Peyer's patch (tissue), 4 donors: ENCODE results near the gene TMEM53. TPM values are rescaled to one million over a fixed set of nuclear protein-coding genes. Genes with fewer than 3 reads are reported as not detected.

Source experiments
- DNase-seq, 3 donors: peaks; one replicate each; pipeline ENCODE4 v3.0.0-alpha.2; 2017 to 2019
- H3K27ac ChIP-seq, 4 donors: fragments of 200-600 bp; sonication (generic); one replicate each; pipeline ENCODE4 v1.5.1; 2016 to 2019
- H3K27me3 ChIP-seq, 2 donors: fragments of 200-600 bp; sonication (generic); one replicate each; pipeline ENCODE4 v1.5.1; 2019
- H3K36me3 ChIP-seq, 3 donors: fragments of 200-600 bp; sonication (generic); one replicate each; pipeline ENCODE4 v1.5.1; 2016 to 2019
- H3K4me1 ChIP-seq, 4 donors: fragments of 200-600 bp; sonication (generic); one replicate each; pipeline ENCODE4 v1.5.1; 2016 to 2019
- H3K4me3 ChIP-seq, 4 donors: fragments of 200-600 bp; sonication (generic); 1 replicate in 3 of 4; 2 replicates in 1 of 4; pipeline ENCODE4 v1.5.1; 2016 to 2019; ENCODE audit warnings: mild to moderate bottlenecking in 1 of 4
- H3K9me3 ChIP-seq, 4 donors: fragments of 200-600 bp; sonication (generic); one replicate each; pipeline ENCODE4 v1.5.1; 2016 to 2019; ENCODE audit warnings: mild to moderate bottlenecking in 1 of 4
- POLR2A ChIP-seq, 2 donors: fragments of 450-650 bp; IDR thresholded peaks; one replicate each; pipeline ENCODE4 v1.5.1; 2017; ENCODE audit warnings: antibody characterized with exemption in 2 of 2, mild to moderate bottlenecking in 2 of 2, moderate library complexity in 2 of 2
- total RNA-seq, 4 donors: library from RNA; depleted of rRNA; stranded (reverse); fragments of >200 nt; gene quantifications; one replicate each; pipeline ENCODE4 v1.1.0, GENCODE V29; 2016
- TF ChIP-seq, protein P1 (sequence below), 6 experiments: fragments of 450-650 bp in 4 of 6; fragments of 200-600 bp in 2 of 6; sonication (generic) in 1 of 6; IDR thresholded peaks; one replicate each; pipeline ENCODE4 v1.5.1; 2017 to 2019; ENCODE audit warnings: antibody characterized with exemption in 6 of 6, mild to moderate bottlenecking in 3 of 6, moderate library complexity in 1 of 6

TMEM53 gene
- total RNA-seq, 4 donors from 2014 or later, result 23.1 to 30.8 (median 26.5) TPM; not detected in 1

DNA sequence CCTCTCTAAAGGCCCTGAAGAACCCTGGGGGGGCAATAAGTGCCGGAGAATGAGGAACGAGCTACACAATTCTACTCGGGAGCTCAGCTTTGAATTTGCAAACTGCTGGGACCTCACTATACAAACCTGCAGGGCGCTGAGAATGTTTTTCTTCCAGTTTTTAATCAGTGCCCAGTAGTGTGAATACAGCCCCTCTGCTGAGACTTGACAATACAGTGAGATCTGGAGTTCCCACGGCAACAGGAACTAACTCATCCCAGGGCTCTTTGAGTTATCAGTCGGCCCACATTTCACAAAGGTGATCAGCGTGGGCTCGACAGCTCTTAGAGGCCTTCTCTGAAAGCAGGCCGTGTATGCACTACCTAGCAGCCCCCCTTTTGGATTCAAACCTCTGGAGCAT lies 41.7 kb downstream of the TMEM53 start:
- no peak for DNase-seq
- no peaks in the 10 kb centered on the region for H3K9me3 ChIP-seq
- TF ChIP-seq, protein P1, sequence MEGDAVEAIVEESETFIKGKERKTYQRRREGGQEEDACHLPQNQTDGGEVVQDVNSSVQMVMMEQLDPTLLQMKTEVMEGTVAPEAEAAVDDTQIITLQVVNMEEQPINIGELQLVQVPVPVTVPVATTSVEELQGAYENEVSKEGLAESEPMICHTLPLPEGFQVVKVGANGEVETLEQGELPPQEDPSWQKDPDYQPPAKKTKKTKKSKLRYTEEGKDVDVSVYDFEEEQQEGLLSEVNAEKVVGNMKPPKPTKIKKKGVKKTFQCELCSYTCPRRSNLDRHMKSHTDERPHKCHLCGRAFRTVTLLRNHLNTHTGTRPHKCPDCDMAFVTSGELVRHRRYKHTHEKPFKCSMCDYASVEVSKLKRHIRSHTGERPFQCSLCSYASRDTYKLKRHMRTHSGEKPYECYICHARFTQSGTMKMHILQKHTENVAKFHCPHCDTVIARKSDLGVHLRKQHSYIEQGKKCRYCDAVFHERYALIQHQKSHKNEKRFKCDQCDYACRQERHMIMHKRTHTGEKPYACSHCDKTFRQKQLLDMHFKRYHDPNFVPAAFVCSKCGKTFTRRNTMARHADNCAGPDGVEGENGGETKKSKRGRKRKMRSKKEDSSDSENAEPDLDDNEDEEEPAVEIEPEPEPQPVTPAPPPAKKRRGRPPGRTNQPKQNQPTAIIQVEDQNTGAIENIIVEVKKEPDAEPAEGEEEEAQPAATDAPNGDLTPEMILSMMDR (IDR thresholded peaks at IDR 0.05), result no peak
- TF ChIP-seq POLR2A (IDR thresholded peaks at IDR 0.05), result no peak
- H3K36me3 ChIP-seq, result peaks cover 0 to 33% (median 0%) of the 10 kb centered on the region in 3 donors
- H3K4me3 ChIP-seq, result peak overlapping the region; percentile 61 to 97 (median 88)
- H3K4me1 ChIP-seq, result peaks cover 0 to 10% (median 4%) of the 10 kb centered on the region in 4 donors
- H3K27ac ChIP-seq, result peak overlapping the region; percentile 93 to 98 (median 96)
- H3K27me3 ChIP-seq, result no peaks in the 10 kb centered on the region

- TF ChIP-seq, protein P1 (IDR thresholded peaks at IDR 0.05), result peak in 1 of 6 experiments; percentile 8
- TF ChIP-seq POLR2A (IDR thresholded peaks at IDR 0.05), result peak; percentile 61 to 89
- peaks cover 0 to 26% (median 0%) of the 10 kb centered on the region in 3 donors for H3K36me3 ChIP-seq
- peaks cover 0 to 10% (median 4%) of the 10 kb centered on the region in 4 donors for H3K4me1 ChIP-seq
- peak overlapping the region; percentile 93 to 98 (median 96) for H3K27ac ChIP-seq
- peak; percentile 94 to 97 (median 95) for DNase-seq
- peak overlapping the region; percentile 61 to 97 (median 88) for H3K4me3 ChIP-seq
- H3K9me3 ChIP-seq, result no peaks in the 10 kb centered on the region
- no peaks in the 10 kb centered on the region for H3K27me3 ChIP-seq
These were observed 42.4 kb downstream of the TMEM53 start for GRCh38 chr1:44631647-44632539.

- Histone ChIP-seq H3K4me1 (peaks cover 0 to 10% (median 4%) of the 10 kb centered on the region in 4 donors), H3K27me3 (no peaks in the 10 kb centered on the region), H3K9me3 (no peaks in the 10 kb centered on the region), H3K27ac (peak overlapping the region; percentile 93 to 98 (median 96)), H3K4me3 (peak overlapping the region; percentile 61 to 97 (median 88)), H3K36me3 (peaks cover 0 to 20% (median 0%) of the 10 kb centered on the region in 3 donors)
- DNase-seq, result no peak
- TF ChIP-seq, protein P1 (IDR thresholded peaks at IDR 0.05), result no peak
- no peak for TF ChIP-seq POLR2A (IDR thresholded peaks at IDR 0.05)
These were observed 43.0 kb downstream of the TMEM53 start for GRCh38 chr1:44631333-44631646.

GRCh38 chr1:44630116-44630515 lies 44.2 kb downstream of the TMEM53 start:
- no peak for DNase-seq
- no peak for TF ChIP-seq POLR2A (IDR thresholded peaks at IDR 0.05)
- TF ChIP-seq, protein P1 (IDR thresholded peaks at IDR 0.05), result no peak
- Histone ChIP-seq H3K36me3 (peaks cover 0 to 9% (median 0%) of the 10 kb centered on the region in 3 donors), H3K27ac (no peak overlapping the region), H3K9me3 (no peaks in the 10 kb centered on the region), H3K4me1 (peaks cover 0 to 10% (median 4%) of the 10 kb centered on the region in 4 donors), H3K4me3 (no peak overlapping the region), H3K27me3 (no peaks in the 10 kb centered on the region)

GRCh38 chr1:44628962-44629756 lies 45.1 kb downstream of the TMEM53 start:
- Histone ChIP-seq H3K9me3 (no peaks in the 10 kb centered on the region), H3K4me1 (peaks cover 0 to 10% (median 4%) of the 10 kb centered on the region in 4 donors), H3K27me3 (no peaks in the 10 kb centered on the region), H3K27ac (no peak overlapping the region), H3K36me3 (no peaks in the 10 kb centered on the region), H3K4me3 (no peak overlapping the region)
- TF ChIP-seq POLR2A (IDR thresholded peaks at IDR 0.05), result no peak
- TF ChIP-seq, protein P1 (IDR thresholded peaks at IDR 0.05), result no peak
- DNase-seq, result no peak
